HL-60 (cell line): ENCODE results near the gene PLXNB2.

ENCODE experiments used
- DNase-seq, 2 experiments: peaks; one replicate each; pipeline ENCODE4 v3.0.0-alpha.2; 2010 to 2020; ENCODE audit warnings: low read depth in 1 of 2, low spot score in 1 of 2
- H3K27ac ChIP-seq: fragments of 250-450 bp; sonication (Bioruptor Pico); replicated peaks from 2 replicates; pipeline ENCODE4 v1.5.1; 2020; ENCODE audit warnings: mild to moderate bottlenecking, moderate library complexity
- H3K27me3 ChIP-seq: fragments of 250-450 bp; sonication (Bioruptor Pico); 2 replicates; pipeline ENCODE4 v1.5.1; 2021; ENCODE audit warnings: mild to moderate bottlenecking, moderate library complexity; ENCODE audit not compliant: insufficient read depth, poor library complexity, severe bottlenecking
- H3K4me3 ChIP-seq: replicated peaks from 2 replicates; pipeline ENCODE4 v1.5.1; 2011; ENCODE audit warnings: mild to moderate bottlenecking, control low read depth, low read length; ENCODE audit not compliant: insufficient read depth
- CTCF ChIP-seq: IDR thresholded peaks from one replicate; pipeline ENCODE4 v1.5.1; 2011; ENCODE audit warnings: low read length, control low read depth, inconsistent platforms; ENCODE audit not compliant: insufficient read depth
- GABPA ChIP-seq: IDR thresholded peaks from 2 replicates; pipeline ENCODE4 v1.6.1; 2012; ENCODE audit warnings: low read depth
- POLR2AphosphoS5 ChIP-seq: IDR thresholded peaks from 2 replicates; pipeline ENCODE4 v1.6.1; 2012; ENCODE audit warnings: low read depth
- SPI1 ChIP-seq: IDR thresholded peaks from 2 replicates; pipeline ENCODE4 v1.6.1; 2012; ENCODE audit warnings: low read depth, mild to moderate bottlenecking, borderline replicate concordance
- TF ChIP-seq, protein P1 (sequence below): IDR thresholded peaks from 2 replicates; pipeline ENCODE4 v1.6.1; 2012; ENCODE audit warnings: low read depth; ENCODE audit not compliant: insufficient replicate concordance

PLXNB2 gene

GRCh38 chr22:50253046-50253915 is 54.2 kb downstream of the PLXNB2 start:
- no peak overlapping the region for H3K4me3 ChIP-seq
- no peaks in the 10 kb centered on the region for H3K27me3 ChIP-seq
- no peak for DNase-seq
- TF ChIP-seq GABPA = no peak
- TF ChIP-seq, protein P1, sequence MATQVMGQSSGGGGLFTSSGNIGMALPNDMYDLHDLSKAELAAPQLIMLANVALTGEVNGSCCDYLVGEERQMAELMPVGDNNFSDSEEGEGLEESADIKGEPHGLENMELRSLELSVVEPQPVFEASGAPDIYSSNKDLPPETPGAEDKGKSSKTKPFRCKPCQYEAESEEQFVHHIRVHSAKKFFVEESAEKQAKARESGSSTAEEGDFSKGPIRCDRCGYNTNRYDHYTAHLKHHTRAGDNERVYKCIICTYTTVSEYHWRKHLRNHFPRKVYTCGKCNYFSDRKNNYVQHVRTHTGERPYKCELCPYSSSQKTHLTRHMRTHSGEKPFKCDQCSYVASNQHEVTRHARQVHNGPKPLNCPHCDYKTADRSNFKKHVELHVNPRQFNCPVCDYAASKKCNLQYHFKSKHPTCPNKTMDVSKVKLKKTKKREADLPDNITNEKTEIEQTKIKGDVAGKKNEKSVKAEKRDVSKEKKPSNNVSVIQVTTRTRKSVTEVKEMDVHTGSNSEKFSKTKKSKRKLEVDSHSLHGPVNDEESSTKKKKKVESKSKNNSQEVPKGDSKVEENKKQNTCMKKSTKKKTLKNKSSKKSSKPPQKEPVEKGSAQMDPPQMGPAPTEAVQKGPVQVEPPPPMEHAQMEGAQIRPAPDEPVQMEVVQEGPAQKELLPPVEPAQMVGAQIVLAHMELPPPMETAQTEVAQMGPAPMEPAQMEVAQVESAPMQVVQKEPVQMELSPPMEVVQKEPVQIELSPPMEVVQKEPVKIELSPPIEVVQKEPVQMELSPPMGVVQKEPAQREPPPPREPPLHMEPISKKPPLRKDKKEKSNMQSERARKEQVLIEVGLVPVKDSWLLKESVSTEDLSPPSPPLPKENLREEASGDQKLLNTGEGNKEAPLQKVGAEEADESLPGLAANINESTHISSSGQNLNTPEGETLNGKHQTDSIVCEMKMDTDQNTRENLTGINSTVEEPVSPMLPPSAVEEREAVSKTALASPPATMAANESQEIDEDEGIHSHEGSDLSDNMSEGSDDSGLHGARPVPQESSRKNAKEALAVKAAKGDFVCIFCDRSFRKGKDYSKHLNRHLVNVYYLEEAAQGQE = no peak
- no peak for TF ChIP-seq CTCF
- TF ChIP-seq SPI1 = no peak
- no peak for TF ChIP-seq POLR2AphosphoS5
- no peak overlapping the region for H3K27ac ChIP-seq

- H3K4me3 ChIP-seq = no peak overlapping the region
- peak in 1 of 2 experiments; percentile 77 for DNase-seq
- TF ChIP-seq GABPA = no peak
- no peak for TF ChIP-seq POLR2AphosphoS5
- TF ChIP-seq SPI1 = no peak
- TF ChIP-seq CTCF = peak; percentile 33
- TF ChIP-seq, protein P1 = no peak
- H3K27me3 ChIP-seq = no peaks in the 10 kb centered on the region
- no peak overlapping the region for H3K27ac ChIP-seq
These were observed 55.1 kb downstream of the PLXNB2 start for GRCh38 chr22:50252082-50253045.

DNA sequence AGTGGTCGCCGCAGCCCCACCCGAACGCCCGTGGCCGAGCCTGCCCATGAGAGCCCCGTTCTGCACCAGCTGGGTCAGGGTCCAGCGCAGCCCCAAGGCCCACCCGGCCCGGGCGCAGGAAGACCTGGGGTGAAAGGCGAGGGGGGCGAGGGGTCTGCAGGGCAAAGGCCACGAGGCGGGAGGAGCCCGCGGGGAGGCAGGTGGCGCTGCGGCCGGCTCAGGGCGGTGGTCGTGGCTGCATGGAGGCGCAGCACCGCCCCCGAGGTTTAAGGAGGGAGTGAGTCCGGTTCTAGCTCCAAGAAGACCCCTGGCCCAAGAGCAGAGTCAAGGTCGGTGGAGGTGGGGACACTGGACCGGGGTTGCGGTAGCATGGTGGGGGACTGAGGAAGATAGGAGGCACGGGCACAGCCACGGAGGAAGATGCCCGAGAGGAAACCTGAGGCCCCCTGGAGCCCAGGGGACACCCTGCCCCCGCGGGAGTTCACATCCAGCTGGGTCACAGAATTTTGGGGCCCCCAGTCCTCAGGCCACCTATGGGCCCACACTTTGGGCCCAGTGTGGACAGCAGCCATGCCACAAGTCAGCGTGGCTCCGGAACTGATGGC is 55.9 kb downstream of the PLXNB2 start:
- Histone ChIP-seq H3K4me3 (peak overlapping the region; percentile 83), H3K27ac (no peak overlapping the region; the same call in 1 of the 2 replicates), H3K27me3 (no peaks in the 10 kb centered on the region)
- no peak for DNase-seq
- TF ChIP-seq POLR2AphosphoS5 (no peak), GABPA (no peak), SPI1 (no peak), CTCF (no peak)
- TF ChIP-seq, protein P1 = no peak
